NT2/D1 (cell line): ENCODE measurements around the gene NFATC4.

Source experiments
- YY1 ChIP-seq: IDR thresholded peaks from 2 replicates; pipeline ENCODE4 v1.6.1; 2011; ENCODE audit not compliant: insufficient read length, insufficient read depth
- ZNF274 ChIP-seq: IDR thresholded peaks from 2 replicates; pipeline ENCODE4 v1.6.1; 2011; ENCODE audit warnings: mild to moderate bottlenecking, low read depth, low read length

DNA sequence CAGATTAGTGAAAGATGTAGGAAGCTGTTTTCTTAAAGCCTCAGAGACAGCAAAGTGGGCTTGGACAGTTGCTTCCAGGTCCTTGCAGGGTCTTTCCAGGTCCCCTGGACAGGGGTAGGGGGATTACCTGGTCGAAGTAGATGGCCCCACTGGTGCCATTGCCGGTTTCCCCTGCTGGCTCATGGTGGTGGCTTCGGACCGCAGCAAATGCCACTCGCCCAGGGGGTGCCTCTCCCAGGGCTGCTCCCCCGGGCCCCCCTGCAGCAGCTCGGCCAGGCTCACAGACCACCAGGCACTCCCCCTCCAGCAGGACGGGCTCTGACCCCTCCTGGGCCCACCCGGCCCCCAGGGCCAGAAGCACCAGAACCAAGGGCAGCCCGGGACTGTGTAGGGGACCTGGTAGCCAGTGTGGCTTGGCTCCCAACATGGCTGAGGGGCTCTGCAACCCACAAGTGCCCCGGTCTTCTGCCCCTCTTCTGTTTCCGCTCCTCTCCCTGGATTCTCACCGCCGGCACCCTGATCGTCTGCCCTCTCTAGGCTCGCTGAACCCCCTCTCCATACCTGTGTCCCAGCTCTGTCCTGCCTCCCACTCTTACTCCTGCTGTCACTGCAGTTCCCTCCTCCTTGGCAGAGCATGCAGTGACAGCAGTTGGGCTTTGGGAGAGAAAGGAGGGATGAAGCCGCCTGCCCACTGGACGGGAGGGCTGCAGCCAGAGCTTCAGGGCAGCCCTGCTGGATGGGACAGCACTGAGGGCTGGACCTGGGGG lies 60.8 kb downstream of the NFATC4 start:
- TF ChIP-seq YY1 (no peak), ZNF274 (no peak)
